Measurements from ENCODE around the gene CLEC4A. TPM values are rescaled to one million over a fixed set of nuclear protein-coding genes. Genes with fewer than 3 reads are reported as not detected.
A peak's percentile ranks its signal among the peaks of the same experiment; 100 is the strongest.
"Not testable (repeated sequence)": the region's sequence is repeated elsewhere in the genome, so short reads cannot be mapped to it uniquely, and the experiment has no call there.

The CLEC4A gene
- total RNA-seq, result 1 to 10 TPM in 1 of 2 donors, under 1 TPM in 1; 0.22 to 2.6 TPM

DNA sequence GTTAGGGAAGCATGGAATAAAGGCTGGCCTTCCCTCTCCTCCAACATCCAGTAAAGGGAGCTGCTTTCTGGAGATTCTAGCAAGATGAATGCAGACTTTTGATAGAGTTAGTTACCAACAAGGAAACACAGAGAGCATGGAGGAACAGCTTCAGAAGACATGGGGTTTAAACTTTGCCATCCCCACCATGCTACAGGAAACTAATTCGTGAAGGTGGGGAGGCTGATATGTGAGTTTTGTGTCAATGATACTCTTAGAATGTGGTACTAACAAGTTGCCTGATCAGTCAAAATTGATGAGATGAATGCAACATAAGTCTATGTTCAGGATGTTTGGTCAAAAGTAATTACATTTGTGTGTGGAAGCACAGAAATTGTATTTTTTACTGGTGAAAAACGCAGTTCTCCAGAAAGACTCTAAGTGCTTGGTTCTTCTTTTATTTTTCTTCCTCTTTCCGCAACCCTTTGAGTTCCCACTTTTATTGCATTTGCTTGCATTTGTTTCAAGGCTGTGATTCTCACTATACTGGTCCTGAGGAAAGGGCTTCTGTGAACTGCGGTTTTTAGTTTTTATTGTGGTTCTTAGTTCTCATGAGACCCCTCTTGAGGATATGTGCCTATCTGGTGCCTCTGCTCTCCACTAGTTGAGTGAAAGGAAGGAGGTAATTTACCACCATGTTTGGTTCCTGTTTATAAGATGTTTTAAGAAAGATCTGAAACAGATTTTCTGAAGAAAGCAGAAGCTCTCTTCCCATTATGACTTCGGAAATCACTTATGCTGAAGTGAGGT, at the start of gene CLEC4A:
Gene CLEC4A, plus strand, starts transcription at position 494 of the 789 bp plus-strand sequence. Its CDS starts 262 bp downstream, at position 756.
- H3K4me3 Mint-ChIP-seq, result no peak within 1 kb of the TSS
- H3K27ac Mint-ChIP-seq, result no peak within 1 kb of the TSS
- no peak for ATAC-seq (replicated peaks)
- H3K27me3 Mint-ChIP-seq, result no peaks in the 10 kb centered on the region
- no peaks in the 10 kb centered on the region for H3K4me1 Mint-ChIP-seq
- H3K36me3 Mint-ChIP-seq (ENCODE audit: low read depth), result peaks cover 11% of the 10 kb centered on the region
- H3K9me3 Mint-ChIP-seq, result no peaks in the 10 kb centered on the region

DNA sequence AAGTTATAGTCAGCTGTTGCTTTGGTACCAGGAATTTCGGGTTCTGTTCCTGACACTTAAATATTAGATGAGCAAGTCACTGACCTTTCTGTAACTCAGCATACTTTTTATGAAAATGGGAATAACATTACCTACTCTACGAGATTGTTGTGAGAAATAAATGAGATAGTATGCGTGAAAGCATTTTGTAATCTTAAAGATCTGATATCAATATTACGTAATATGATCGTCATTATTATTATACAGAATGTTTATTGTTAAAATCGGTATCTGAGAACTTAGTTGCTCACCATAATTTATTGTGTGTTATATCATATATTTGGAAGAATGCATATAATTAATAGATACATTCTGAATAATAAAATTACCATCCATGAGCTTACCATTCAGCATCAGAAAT, 47.5 kb upstream of the CLEC4A start:
- Mint-ChIP-seq H3K4me3 (no peak overlapping the region), H3K4me1 (peaks cover 14% of the 10 kb centered on the region), H3K36me3 (ENCODE audit: low read depth) (no peaks in the 10 kb centered on the region), H3K9me3 (no peaks in the 10 kb centered on the region), H3K27ac (no peak overlapping the region), H3K27me3 (no peaks in the 10 kb centered on the region)
- ATAC-seq (replicated peaks), result no peak

DNA sequence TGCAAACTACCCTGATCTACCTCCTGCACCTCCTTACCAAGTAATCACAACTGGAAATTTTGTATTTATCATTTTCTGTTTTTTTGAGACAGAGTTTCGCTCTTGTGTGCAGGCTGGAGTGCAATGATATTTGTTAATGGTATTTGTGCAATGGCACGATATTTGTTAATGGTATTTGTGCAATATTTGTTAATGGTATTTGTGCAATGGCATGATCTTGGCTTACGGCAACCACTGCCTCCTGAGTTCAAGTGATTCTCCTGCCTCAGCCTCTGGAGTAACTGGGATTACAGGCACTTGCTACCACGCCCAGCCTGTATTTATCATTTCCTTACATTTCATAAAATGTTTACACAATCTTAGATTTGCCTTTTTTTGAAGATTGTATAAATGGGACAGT, 47.1 kb upstream of the CLEC4A start:
- Mint-ChIP-seq H3K27ac (no peak overlapping the region), H3K4me1 (peaks cover 14% of the 10 kb centered on the region), H3K9me3 (no peaks in the 10 kb centered on the region), H3K4me3 (no peak overlapping the region), H3K27me3 (no peaks in the 10 kb centered on the region), H3K36me3 (ENCODE audit: low read depth) (no peaks in the 10 kb centered on the region)
- ATAC-seq (replicated peaks), result no peak

DNA sequence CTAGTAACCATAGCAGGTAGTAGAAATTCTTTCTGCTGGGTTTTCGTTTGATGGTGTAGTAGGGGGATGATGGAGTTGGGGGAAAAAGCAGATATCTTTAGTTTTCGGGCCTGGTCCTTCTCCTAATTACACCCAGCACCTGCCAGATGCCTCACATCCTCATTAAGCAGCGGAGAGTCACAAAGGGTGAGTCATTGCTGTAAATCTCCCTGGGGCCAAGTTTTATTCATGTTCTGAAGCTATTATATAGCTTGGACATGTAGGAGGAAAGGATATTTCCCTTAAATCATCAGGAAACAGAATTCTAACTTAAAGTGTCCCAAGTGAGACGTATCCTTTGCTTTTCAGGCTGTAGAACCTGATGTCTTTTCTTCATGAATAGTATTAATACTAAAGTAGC, 46.2 kb upstream of the CLEC4A start:
- ATAC-seq (replicated peaks), result no peak
- Mint-ChIP-seq H3K27me3 (no peaks in the 10 kb centered on the region), H3K27ac (peak overlapping the region; percentile 33), H3K4me1 (peaks cover 14% of the 10 kb centered on the region), H3K9me3 (no peaks in the 10 kb centered on the region), H3K4me3 (peak overlapping the region; percentile 93), H3K36me3 (ENCODE audit: low read depth) (peaks cover 2% of the 10 kb centered on the region)

DNA sequence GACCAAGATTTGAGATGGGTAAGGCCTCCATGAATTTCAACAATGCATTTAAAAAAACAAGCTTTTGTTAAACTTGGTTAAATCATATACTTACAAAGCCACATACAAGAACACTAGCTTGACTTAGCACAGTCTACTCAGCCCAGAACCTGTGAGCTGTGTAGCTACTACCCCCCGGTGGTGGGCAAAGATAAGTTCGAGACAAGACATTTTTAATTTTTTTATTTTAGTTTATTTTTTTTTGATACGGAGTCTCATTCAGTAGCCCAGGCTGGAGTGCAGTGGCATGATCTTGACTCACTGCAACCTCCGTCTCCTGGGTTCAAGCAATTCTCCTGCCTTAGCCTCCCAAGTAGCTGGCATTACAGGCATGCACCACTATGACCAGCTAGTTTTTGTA, 45.0 kb upstream of the CLEC4A start:
- Mint-ChIP-seq H3K27ac (peak overlapping the region; percentile 97), H3K36me3 (ENCODE audit: low read depth) (peaks cover 6% of the 10 kb centered on the region), H3K4me3 (peak overlapping the region; percentile 93), H3K9me3 (no peaks in the 10 kb centered on the region), H3K4me1 (peaks cover 19% of the 10 kb centered on the region), H3K27me3 (no peaks in the 10 kb centered on the region)
- peak; percentile 18 for ATAC-seq (replicated peaks)

DNA sequence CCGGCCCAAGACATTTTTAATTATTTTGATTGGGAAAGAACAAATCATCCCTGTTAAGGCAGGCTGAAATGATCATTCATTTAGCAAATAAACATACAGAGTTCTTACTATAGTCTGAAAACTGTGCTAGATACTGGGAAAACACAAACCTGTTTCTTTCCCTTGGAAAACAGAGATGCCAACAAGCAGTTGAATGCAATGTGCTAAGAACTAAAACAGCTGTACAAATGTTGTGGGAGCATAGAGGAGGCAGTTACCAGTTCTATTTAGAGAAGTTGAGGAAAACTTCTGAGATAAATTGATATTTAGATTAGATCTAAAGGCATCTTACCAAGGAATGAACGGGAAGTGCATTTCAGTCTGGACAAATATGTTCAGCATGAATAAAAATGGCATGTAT, 44.5 kb upstream of the CLEC4A start:
- no peaks in the 10 kb centered on the region for H3K9me3 Mint-ChIP-seq
- ATAC-seq (replicated peaks), result no peak
- H3K27me3 Mint-ChIP-seq, result no peaks in the 10 kb centered on the region
- H3K4me1 Mint-ChIP-seq, result peaks cover 20% of the 10 kb centered on the region
- H3K4me3 Mint-ChIP-seq, result peak overlapping the region; percentile 93
- peak overlapping the region; percentile 97 for H3K27ac Mint-ChIP-seq
- H3K36me3 Mint-ChIP-seq (ENCODE audit: low read depth), result peaks cover 9% of the 10 kb centered on the region

DNA sequence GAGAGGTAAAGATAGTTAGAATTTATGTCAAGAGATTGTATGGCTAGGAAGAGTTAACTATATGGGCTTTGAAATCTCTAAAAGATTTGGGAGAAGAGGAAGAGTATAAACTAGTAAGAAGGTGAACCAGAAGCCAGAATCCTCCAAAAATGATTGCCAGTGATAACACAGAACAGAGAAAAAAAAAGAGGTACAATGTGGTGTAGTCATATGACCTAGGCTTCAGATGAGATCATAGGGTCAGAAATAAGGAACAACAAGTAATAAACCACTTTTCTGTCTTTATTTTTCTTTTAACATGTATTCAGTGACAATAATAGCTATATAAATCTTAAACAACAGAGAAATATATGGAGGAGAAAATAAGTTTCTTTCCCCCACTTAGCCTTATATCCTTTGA, 43.3 kb upstream of the CLEC4A start:
- Mint-ChIP-seq H3K9me3 (no peaks in the 10 kb centered on the region), H3K4me1 (peaks cover 31% of the 10 kb centered on the region), H3K27me3 (no peaks in the 10 kb centered on the region), H3K4me3 (peak overlapping the region; percentile 93), H3K36me3 (ENCODE audit: low read depth) (peaks cover 21% of the 10 kb centered on the region), H3K27ac (peak overlapping the region; percentile 97)
- no peak for ATAC-seq (replicated peaks)

DNA sequence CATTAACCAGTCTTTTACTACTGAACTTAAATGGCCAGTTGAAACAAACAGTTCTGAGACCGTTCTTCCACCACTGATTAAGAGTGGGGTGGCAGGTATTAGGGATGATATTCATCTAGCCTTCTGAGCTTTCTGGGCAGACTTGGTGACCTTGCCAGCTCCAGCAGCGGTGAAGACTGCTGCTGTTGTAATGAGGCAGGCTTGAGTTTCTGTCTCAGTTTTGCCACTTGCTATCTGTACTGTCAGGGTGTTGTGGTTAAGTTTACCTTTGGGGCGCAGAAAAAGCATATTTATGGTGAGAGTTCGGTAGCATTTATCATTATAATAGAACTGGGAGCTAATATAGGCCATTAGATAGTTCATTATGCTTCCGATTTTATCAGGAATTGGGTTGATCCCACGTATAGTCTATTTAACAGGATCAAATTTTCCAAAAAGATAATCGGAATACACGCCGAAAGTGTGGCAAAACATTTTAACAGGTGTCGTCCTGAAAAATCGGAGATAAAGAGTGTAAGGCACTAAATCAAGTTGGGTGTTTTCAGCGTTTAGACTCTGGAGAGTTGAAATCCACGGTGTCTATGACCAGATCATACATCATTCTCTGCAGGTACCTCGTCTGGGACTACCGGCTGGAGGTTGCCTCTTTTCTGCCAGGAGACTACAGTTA, 42.0 kb upstream of the CLEC4A start:
- Mint-ChIP-seq H3K4me3 (peak overlapping the region; percentile 93), H3K27ac (peak overlapping the region; percentile 97), H3K36me3 (ENCODE audit: low read depth) (peaks cover 32% of the 10 kb centered on the region), H3K27me3 (no peaks in the 10 kb centered on the region), H3K4me1 (peaks cover 35% of the 10 kb centered on the region), H3K9me3 (no peaks in the 10 kb centered on the region)
- peak; percentile 44 for ATAC-seq (replicated peaks)

DNA sequence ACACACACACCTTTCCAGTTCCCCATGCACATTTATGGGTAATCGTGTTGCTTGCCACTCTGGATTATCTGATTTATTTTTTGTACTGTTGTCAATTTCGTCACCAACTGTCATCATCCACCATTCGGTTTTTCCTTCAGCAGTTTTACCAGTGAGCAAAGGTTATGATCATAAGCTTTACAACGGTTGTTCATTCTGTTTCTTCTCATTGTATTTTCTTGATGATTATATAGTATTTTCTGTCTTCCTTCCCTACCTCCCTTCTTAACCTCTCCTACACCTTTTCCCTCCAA, 40.7 kb upstream of the CLEC4A start:
- no peak for ATAC-seq (replicated peaks)
- H3K27ac Mint-ChIP-seq, result peak overlapping the region; percentile 97
- H3K4me1 Mint-ChIP-seq, result peaks cover 41% of the 10 kb centered on the region
- no peaks in the 10 kb centered on the region for H3K9me3 Mint-ChIP-seq
- H3K27me3 Mint-ChIP-seq, result no peaks in the 10 kb centered on the region
- peak overlapping the region; percentile 93 for H3K4me3 Mint-ChIP-seq
- H3K36me3 Mint-ChIP-seq (ENCODE audit: low read depth), result peaks cover 42% of the 10 kb centered on the region

DNA sequence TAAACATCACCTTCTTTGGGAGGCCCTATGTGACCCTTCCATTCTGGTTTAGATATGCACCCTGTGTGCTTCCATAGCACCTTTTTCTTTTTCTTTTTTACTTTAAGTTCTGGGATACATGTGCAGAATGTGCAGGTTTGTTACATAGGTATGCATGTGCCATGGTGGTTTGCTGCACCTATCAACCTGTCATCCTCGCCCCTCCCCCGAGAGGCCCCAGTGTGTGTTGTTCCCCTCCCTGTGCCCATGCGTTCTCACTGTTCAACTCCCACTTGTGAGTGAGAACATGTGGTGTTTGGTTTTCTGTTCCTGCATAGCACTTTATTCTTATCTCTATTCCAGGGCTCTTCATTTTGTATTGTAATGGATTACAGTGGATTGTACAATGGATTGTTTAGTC, 39.1 kb upstream of the CLEC4A start:
- Mint-ChIP-seq H3K4me1 (peaks cover 50% of the 10 kb centered on the region), H3K27ac (peak overlapping the region; percentile 97), H3K4me3 (peak overlapping the region; percentile 93), H3K36me3 (ENCODE audit: low read depth) (peaks cover 58% of the 10 kb centered on the region)
- H3K9me3 Mint-ChIP-seq; H3K27me3 Mint-ChIP-seq; ATAC-seq (replicated peaks): not testable (repeated sequence)

DNA sequence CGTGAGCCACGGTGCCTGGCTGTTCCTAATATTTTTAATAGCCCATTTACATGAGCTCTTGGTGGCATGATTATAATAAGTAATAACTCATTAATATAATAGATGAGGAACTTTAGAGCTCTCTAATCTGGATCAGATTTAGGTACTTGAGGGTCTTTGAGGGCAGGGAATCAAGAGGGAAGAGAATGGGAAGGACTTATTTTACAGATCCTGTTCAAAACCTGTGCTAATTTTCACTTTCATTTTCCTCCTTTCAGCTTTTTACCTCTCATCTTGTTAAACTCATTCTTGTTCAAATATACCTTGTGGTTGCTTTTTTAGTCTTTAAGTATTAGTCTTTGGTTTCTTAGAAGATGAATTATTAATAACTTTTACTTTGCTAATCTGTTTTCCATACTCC, 35.8 kb upstream of the CLEC4A start:
- Mint-ChIP-seq H3K9me3 (no peaks in the 10 kb centered on the region), H3K27me3 (no peaks in the 10 kb centered on the region), H3K36me3 (ENCODE audit: low read depth) (peaks cover 85% of the 10 kb centered on the region), H3K4me3 (peak overlapping the region; percentile 87), H3K27ac (peak overlapping the region; percentile 94), H3K4me1 (peaks cover 41% of the 10 kb centered on the region)
- no peak for ATAC-seq (replicated peaks)

DNA sequence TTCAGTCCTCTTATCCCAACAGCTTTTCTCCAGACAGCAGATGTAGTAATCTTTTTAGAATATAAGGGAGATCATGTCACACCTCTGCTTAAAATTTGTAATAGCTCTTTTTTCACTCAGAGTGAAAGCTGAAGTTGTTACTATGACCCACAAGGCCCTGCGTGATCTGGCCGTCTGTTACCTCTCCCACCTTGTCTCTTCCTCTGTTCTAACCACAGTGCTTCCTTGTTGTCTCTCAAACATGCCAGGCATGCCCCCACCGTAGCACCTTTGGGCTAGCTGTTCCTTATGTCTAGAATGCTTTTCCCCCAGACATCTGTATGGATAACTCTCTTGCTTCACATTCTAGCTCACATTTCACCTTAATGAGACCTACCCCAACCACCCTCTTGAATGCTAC, 34.8 kb upstream of the CLEC4A start:
- peak; percentile 89 for ATAC-seq (replicated peaks)
- H3K27me3 Mint-ChIP-seq, result no peaks in the 10 kb centered on the region
- H3K4me3 Mint-ChIP-seq, result peak overlapping the region; percentile 87
- peak overlapping the region; percentile 94 for H3K27ac Mint-ChIP-seq
- H3K4me1 Mint-ChIP-seq, result peaks cover 36% of the 10 kb centered on the region
- H3K36me3 Mint-ChIP-seq (ENCODE audit: low read depth), result peaks cover 94% of the 10 kb centered on the region
- no peaks in the 10 kb centered on the region for H3K9me3 Mint-ChIP-seq

DNA sequence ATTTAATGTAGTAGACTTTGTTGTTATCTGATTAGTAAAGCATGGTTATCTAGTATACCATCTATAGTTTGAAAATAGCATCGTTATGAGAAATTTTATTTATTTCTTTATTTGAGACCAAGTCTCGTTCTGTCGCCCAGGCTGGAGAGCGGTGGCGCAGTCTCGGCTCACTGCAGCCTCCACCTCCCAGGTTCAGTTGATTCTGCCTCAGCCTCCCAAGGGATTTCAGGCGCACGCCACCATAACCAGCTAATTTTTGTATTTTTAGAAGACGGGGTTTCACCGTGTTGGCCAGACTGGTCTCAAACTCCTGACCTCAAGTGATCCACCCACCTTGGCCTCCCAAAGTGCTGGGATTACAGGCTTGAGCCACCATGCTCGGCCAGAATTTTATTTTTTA, 34.1 kb upstream of the CLEC4A start:
- H3K9me3 Mint-ChIP-seq; H3K27me3 Mint-ChIP-seq; ATAC-seq (replicated peaks): not testable (repeated sequence)
- Mint-ChIP-seq H3K27ac (peak overlapping the region; percentile 94), H3K4me3 (peak overlapping the region; percentile 87), H3K36me3 (ENCODE audit: low read depth) (peaks cover 95% of the 10 kb centered on the region), H3K4me1 (peaks cover 31% of the 10 kb centered on the region)

DNA sequence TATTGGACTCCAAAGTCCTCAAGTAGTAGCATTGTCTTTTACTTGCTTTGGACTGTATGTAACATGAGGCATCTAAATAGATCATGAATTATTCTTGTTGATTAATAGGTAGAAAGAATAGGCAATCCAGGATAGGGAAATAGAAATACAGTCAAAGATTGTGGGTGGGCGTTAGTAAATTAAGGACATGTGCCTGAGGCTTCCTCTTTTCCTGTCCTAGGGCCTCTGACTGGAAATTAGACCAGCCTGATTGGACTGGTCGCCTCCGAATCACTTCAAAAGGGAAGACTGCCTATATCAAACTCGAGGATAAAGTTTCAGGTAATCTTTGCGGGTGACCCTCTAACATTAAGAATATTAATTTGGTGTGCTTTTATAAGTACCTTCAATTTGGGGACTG, 33.7 kb upstream of the CLEC4A start:
- Mint-ChIP-seq H3K27ac (peak overlapping the region; percentile 94), H3K36me3 (ENCODE audit: low read depth) (peaks cover 95% of the 10 kb centered on the region), H3K4me3 (no peak overlapping the region), H3K4me1 (peaks cover 27% of the 10 kb centered on the region), H3K27me3 (no peaks in the 10 kb centered on the region), H3K9me3 (no peaks in the 10 kb centered on the region)
- ATAC-seq (replicated peaks), result no peak

DNA sequence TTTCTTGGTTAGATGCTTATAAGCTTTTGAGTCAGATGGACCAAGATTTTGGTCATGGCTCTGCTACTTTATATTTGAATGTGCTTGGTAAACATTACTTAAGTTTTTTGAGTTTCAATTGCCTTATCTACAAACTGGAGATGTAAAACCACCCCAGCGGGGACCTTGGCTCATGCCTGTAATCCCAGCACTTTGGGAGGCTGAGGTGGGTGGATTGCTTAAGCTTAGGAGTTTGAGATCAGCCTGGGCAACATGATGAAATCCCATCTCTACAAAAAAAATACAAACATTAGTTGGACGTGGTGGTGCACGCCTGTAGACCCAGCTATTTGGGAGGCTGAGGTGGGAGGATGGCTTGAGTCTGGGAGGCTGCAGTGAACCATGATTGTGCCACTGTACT, 30.1 kb upstream of the CLEC4A start:
- no peaks in the 10 kb centered on the region for H3K27me3 Mint-ChIP-seq
- peaks cover 8% of the 10 kb centered on the region for H3K4me1 Mint-ChIP-seq
- no peak overlapping the region for H3K4me3 Mint-ChIP-seq
- peaks cover 100% of the 10 kb centered on the region for H3K36me3 Mint-ChIP-seq (ENCODE audit: low read depth)
- H3K27ac Mint-ChIP-seq, result no peak overlapping the region
- H3K9me3 Mint-ChIP-seq, result no peaks in the 10 kb centered on the region
- no peak for ATAC-seq (replicated peaks)

Data from activated T-helper 17 cell treated with anti-CD3 and anti-CD28 coated beads, Interleukin-2, amount 50 U/mL, for 72 hours (primary cell).